GM19438 (cell line): Measurements from ENCODE around the gene CACNG4.
"Not testable (repeated sequence)": the region's sequence is repeated elsewhere in the genome, so short reads cannot be mapped to it uniquely, and the experiment has no call there.

Experiments
- ATAC-seq: cut with Tn5 transposase; IDR thresholded peaks from one replicate; pipeline ENCODE4 v1.9.1; 2021; ENCODE audit warnings: low read depth; ENCODE audit not compliant: unreplicated experiment

The CACNG4 gene

GRCh38 chr17:66960613-66961012, 3.9 kb upstream of the CACNG4 start:
- ATAC-seq: no peak

GRCh38 chr17:66963521-66963908, 992 bp upstream of the CACNG4 start:
- no peak for ATAC-seq

GRCh38 chr17:66964930-66965800, 658 bp downstream of the CACNG4 start:
- ATAC-seq: no peak

- ATAC-seq: no peak
These were observed 1.3 kb downstream of the CACNG4 start for GRCh38 chr17:66965801-66966262.

- no peak for ATAC-seq
These were observed 1.8 kb downstream of the CACNG4 start for GRCh38 chr17:66966298-66966697.

GRCh38 chr17:66966704-66967418, 2.4 kb downstream of the CACNG4 start:
- no peak for ATAC-seq

- ATAC-seq: no peak
These were observed 3.5 kb downstream of the CACNG4 start for GRCh38 chr17:66967837-66968543.

GRCh38 chr17:66968916-66969315, 4.4 kb downstream of the CACNG4 start:
- ATAC-seq: no peak

- ATAC-seq: no peak
These were observed 5.6 kb downstream of the CACNG4 start for GRCh38 chr17:66970140-66970539.

GRCh38 chr17:66970797-66971196, 6.3 kb downstream of the CACNG4 start:
- no peak for ATAC-seq

- ATAC-seq: no peak
These were observed 6.8 kb downstream of the CACNG4 start for GRCh38 chr17:66971264-66971663.

- ATAC-seq: no peak
These were observed 7.4 kb downstream of the CACNG4 start for GRCh38 chr17:66971730-66972441.

- ATAC-seq: not testable (repeated sequence)
These were observed 7.9 kb downstream of the CACNG4 start for GRCh38 chr17:66972442-66972830.

GRCh38 chr17:66975188-66975587, 10.7 kb downstream of the CACNG4 start:
- ATAC-seq: no peak

GRCh38 chr17:66975614-66976378, 11.3 kb downstream of the CACNG4 start:
- ATAC-seq: no peak

GRCh38 chr17:66976379-66976663, 11.8 kb downstream of the CACNG4 start:
- ATAC-seq: no peak

- no peak for ATAC-seq
These were observed 12.3 kb downstream of the CACNG4 start for GRCh38 chr17:66976781-66977201.

- no peak for ATAC-seq
These were observed 14.1 kb downstream of the CACNG4 start for GRCh38 chr17:66978514-66979061.

GRCh38 chr17:66980896-66981295, 16.4 kb downstream of the CACNG4 start:
- no peak for ATAC-seq
